ENCODE results near the gene WDR37.
"Not testable (repeated sequence)": the region's sequence is repeated elsewhere in the genome, so short reads cannot be mapped to it uniquely, and the experiment has no call there.

The WDR37 gene

DNA sequence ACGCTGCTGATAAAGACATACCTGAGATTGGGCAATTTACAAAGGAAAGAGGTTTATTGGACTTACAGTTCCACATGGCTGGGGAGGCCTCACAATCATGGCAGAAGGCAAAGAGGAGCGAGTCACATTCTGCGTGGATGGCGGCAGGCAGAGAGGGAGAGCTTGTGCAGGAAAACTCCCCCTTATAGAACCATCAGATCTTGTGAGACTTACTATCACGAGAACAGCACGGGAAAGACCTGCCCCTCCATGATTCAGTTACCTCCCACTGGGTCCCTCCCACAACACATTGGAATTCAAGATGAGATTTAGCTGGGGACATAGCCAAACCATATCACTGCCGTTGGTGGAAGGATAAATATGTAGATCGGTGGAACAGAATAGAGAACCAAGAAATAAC, 10.5 kb downstream of the WDR37 start:
- H2AFZ ChIP-seq (ENCODE audit: low read depth, low read length); H3K27me3 ChIP-seq (ENCODE audit: insufficient read depth, low read length); H3K9me3 ChIP-seq (ENCODE audit: low read length); H3K36me3 ChIP-seq (ENCODE audit: insufficient read depth, low read length); H3K4me3 ChIP-seq (ENCODE audit: low read length): not testable (repeated sequence)
- peaks cover 21% of the 10 kb centered on the region for H3K4me1 ChIP-seq (ENCODE audit: insufficient read depth, low read length)

- Histone ChIP-seq H3K9me3 (ENCODE audit: low read length) (no peaks in the 10 kb centered on the region), H3K4me1 (ENCODE audit: insufficient read depth, low read length) (peaks cover 15% of the 10 kb centered on the region), H3K36me3 (ENCODE audit: insufficient read depth, low read length) (peaks cover 15% of the 10 kb centered on the region), H3K27me3 (ENCODE audit: insufficient read depth, low read length) (no peaks in the 10 kb centered on the region), H3K4me3 (ENCODE audit: low read length) (no peak overlapping the region), H2AFZ (ENCODE audit: low read depth, low read length) (no peak overlapping the region)
These were observed 12.5 kb downstream of the WDR37 start for GRCh38 chr10:1068380-1069361.

DNA sequence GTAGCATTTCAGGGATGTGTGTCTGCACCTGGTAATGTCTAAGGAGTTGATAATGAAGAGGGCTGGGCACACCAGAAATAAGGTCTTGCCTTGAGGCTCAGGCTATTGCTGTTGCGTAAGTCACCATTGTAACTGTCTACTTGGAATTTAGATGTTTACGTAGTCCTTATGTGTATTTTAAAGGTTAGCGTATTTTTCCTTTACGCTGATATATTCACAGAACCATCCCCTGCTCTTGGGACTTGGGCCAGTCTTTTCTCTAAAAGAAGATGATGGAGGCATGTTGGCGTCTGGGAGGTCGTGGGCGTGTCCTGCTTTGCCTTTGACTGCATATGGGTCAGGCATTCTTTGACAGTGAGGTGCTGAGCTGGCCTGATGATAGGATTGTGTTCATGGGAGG, 14.7 kb downstream of the WDR37 start:
- Histone ChIP-seq H3K9me3 (ENCODE audit: low read length) (no peaks in the 10 kb centered on the region), H3K27me3 (ENCODE audit: insufficient read depth, low read length) (no peaks in the 10 kb centered on the region), H2AFZ (ENCODE audit: low read depth, low read length) (no peak overlapping the region), H3K4me1 (ENCODE audit: insufficient read depth, low read length) (no peaks in the 10 kb centered on the region), H3K36me3 (ENCODE audit: insufficient read depth, low read length) (peaks cover 22% of the 10 kb centered on the region), H3K4me3 (ENCODE audit: low read length) (no peak overlapping the region)

DNA sequence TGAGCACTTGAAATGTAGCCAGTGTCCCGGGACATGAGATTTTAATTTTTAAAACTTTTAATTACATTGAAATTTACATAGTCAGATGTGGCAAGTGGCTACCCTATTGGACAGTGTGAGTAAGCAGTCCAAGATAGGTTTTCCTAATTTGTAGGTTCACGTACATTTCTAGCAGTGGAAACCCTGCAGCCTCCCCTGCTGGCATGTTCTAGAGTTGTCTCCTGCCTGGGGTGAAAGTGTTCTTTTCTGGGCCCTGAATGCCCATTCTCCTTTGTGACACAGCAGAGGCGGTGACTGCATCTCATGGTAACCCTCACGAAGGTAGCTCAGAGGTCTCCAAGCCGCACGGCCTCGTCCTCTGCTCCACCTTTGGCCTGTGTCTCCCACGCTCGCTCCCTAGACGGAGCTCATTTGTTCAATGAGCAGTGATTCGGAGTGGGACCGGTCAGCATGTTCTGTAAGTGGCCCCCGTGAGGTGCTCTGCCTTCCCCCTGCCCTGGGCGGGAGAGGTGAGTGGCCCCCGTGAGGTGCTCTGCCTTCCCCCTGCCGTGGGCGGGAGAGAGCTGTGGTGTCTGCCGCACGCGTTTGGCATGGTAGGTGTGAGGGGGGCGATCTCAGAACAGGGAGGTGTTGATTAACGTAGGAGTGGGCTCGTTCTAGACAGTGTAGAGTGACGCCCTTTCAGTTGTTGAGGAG, 18.0 kb downstream of the WDR37 start:
- no peak overlapping the region for H2AFZ ChIP-seq (ENCODE audit: low read depth, low read length)
- H3K4me1 ChIP-seq (ENCODE audit: insufficient read depth, low read length) = no peaks in the 10 kb centered on the region
- H3K27me3 ChIP-seq (ENCODE audit: insufficient read depth, low read length) = no peaks in the 10 kb centered on the region
- no peaks in the 10 kb centered on the region for H3K9me3 ChIP-seq (ENCODE audit: low read length)
- H3K36me3 ChIP-seq (ENCODE audit: insufficient read depth, low read length) = peaks cover 29% of the 10 kb centered on the region
- no peak overlapping the region for H3K4me3 ChIP-seq (ENCODE audit: low read length)

GRCh38 chr10:1074748-1075308, 18.6 kb downstream of the WDR37 start:
- H3K27me3 ChIP-seq (ENCODE audit: insufficient read depth, low read length) = no peaks in the 10 kb centered on the region
- no peaks in the 10 kb centered on the region for H3K4me1 ChIP-seq (ENCODE audit: insufficient read depth, low read length)
- no peaks in the 10 kb centered on the region for H3K9me3 ChIP-seq (ENCODE audit: low read length)
- H3K36me3 ChIP-seq (ENCODE audit: insufficient read depth, low read length) = peaks cover 32% of the 10 kb centered on the region
- H2AFZ ChIP-seq (ENCODE audit: low read depth, low read length) = no peak overlapping the region
- H3K4me3 ChIP-seq (ENCODE audit: low read length) = no peak overlapping the region

DNA sequence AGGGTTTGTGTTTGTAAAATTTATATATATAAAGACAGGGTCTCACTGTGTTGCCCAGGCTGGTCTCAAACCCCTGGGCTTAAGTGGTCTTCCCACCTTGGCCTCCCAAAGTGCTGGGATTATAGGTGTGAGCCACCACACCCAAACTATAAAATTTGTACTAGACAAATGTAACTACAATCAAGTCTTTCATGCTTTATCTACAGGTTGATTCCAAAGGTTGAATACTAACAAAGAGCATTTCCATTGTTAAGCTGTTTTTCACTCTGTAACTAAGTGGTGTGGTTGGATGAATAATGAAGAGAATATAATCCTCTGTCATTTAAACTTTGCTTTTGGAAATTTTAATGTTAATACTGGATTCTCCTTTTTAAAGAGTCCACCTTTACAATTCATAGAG, 22.5 kb downstream of the WDR37 start:
- no peaks in the 10 kb centered on the region for H3K27me3 ChIP-seq (ENCODE audit: insufficient read depth, low read length)
- H3K36me3 ChIP-seq (ENCODE audit: insufficient read depth, low read length) = peaks cover 23% of the 10 kb centered on the region
- no peak overlapping the region for H3K4me3 ChIP-seq (ENCODE audit: low read length)
- H2AFZ ChIP-seq (ENCODE audit: low read depth, low read length) = no peak overlapping the region
- no peaks in the 10 kb centered on the region for H3K4me1 ChIP-seq (ENCODE audit: insufficient read depth, low read length)
- no peaks in the 10 kb centered on the region for H3K9me3 ChIP-seq (ENCODE audit: low read length)

DNA sequence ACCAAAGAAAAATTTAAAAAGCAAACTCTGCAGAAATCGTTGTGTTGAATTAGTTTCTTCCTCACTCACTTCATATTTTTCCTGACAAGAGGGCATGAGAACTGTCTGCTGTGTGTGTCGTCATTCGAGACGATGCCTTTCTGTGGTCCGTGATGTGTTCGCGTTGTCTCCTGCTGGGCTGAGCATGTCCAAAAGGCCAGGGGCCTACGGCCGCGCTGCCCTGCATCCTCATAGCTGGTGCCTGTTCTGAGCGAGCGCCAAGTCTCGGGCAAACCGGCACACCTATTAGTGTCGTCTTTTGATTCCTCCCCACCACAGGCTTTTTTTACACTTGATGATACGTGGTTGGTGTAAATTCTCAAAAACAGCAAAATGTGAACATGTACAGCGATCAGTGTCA, 27.4 kb downstream of the WDR37 start:
- Histone ChIP-seq H3K9me3 (ENCODE audit: low read length) (no peaks in the 10 kb centered on the region), H3K27me3 (ENCODE audit: insufficient read depth, low read length) (no peaks in the 10 kb centered on the region), H2AFZ (ENCODE audit: low read depth, low read length) (no peak overlapping the region), H3K4me1 (ENCODE audit: insufficient read depth, low read length) (no peaks in the 10 kb centered on the region), H3K36me3 (ENCODE audit: insufficient read depth, low read length) (peaks cover 58% of the 10 kb centered on the region), H3K4me3 (ENCODE audit: low read length) (no peak overlapping the region)

DNA sequence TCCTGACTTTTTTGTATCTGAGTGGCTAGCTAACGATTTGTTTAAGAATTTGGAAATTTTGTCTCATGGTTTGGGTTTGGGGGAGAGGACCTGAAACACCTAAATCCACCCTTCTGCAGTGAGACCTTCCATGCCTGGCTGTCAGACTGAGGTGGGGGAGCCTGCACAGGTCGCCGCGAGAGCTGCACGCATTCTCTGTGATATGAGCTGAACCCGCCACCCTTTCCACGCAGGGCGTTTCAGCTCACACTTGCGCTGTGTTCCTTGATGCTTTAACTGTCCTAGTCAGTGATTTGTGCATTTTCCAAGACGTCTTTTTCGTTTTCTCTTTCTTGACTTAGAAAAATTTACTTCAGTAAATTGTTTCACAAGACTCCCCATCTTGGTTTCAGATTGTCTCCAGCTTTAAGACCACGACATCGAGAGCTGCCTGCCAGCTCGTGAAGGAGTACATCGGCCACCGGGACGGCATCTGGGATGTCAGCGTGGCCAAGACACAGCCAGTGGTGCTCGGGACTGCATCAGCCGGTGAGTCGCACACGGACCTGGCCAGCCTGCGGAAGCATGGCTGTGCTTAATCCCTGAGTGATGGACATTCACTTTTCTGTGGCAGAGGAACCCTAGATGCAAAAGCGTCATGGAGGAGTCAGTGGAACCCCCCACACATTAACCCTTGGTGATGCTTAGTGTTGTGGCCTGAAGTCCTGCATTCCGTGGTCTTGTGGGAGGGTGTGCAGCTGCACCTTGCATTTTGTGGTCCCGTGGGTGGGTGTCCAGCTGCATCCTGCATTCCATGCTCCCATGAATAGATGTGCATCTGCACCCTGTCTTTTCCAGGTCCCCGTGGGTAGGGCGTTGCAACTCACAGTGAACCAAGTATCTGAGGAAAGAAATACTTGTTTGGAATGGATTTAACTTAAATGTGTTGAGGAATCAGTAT, 28.1 kb downstream of the WDR37 start:
- no peaks in the 10 kb centered on the region for H3K27me3 ChIP-seq (ENCODE audit: insufficient read depth, low read length)
- H2AFZ ChIP-seq (ENCODE audit: low read depth, low read length) = no peak overlapping the region
- no peaks in the 10 kb centered on the region for H3K9me3 ChIP-seq (ENCODE audit: low read length)
- H3K4me3 ChIP-seq (ENCODE audit: low read length) = no peak overlapping the region
- peaks cover 63% of the 10 kb centered on the region for H3K36me3 ChIP-seq (ENCODE audit: insufficient read depth, low read length)
- H3K4me1 ChIP-seq (ENCODE audit: insufficient read depth, low read length) = no peaks in the 10 kb centered on the region

GRCh38 chr10:1085258-1085657, 29.1 kb downstream of the WDR37 start:
- no peaks in the 10 kb centered on the region for H3K9me3 ChIP-seq (ENCODE audit: low read length)
- no peaks in the 10 kb centered on the region for H3K4me1 ChIP-seq (ENCODE audit: insufficient read depth, low read length)
- peaks cover 65% of the 10 kb centered on the region for H3K36me3 ChIP-seq (ENCODE audit: insufficient read depth, low read length)
- no peak overlapping the region for H3K4me3 ChIP-seq (ENCODE audit: low read length)
- H2AFZ ChIP-seq (ENCODE audit: low read depth, low read length) = no peak overlapping the region
- no peaks in the 10 kb centered on the region for H3K27me3 ChIP-seq (ENCODE audit: insufficient read depth, low read length)

- no peaks in the 10 kb centered on the region for H3K9me3 ChIP-seq (ENCODE audit: low read length)
These were observed 30.6 kb downstream of the WDR37 start for GRCh38 chr10:1086787-1087186.

GRCh38 chr10:1089017-1089689, 33.0 kb downstream of the WDR37 start:
- H3K4me1 ChIP-seq (ENCODE audit: insufficient read depth, low read length) = no peaks in the 10 kb centered on the region
- peaks cover 78% of the 10 kb centered on the region for H3K36me3 ChIP-seq (ENCODE audit: insufficient read depth, low read length)
- H3K27me3 ChIP-seq (ENCODE audit: insufficient read depth, low read length) = no peaks in the 10 kb centered on the region
- H3K9me3 ChIP-seq (ENCODE audit: low read length) = no peaks in the 10 kb centered on the region
- no peak overlapping the region for H2AFZ ChIP-seq (ENCODE audit: low read depth, low read length)
- H3K4me3 ChIP-seq (ENCODE audit: low read length) = no peak overlapping the region

More at GRCh38 chr10:1086787-1087186, 30.6 kb downstream of the WDR37 start:
- no peak overlapping the region for H3K4me3 ChIP-seq (ENCODE audit: low read length)
- H3K27me3 ChIP-seq (ENCODE audit: insufficient read depth, low read length) = no peaks in the 10 kb centered on the region
- H2AFZ ChIP-seq (ENCODE audit: low read depth, low read length) = no peak overlapping the region
- H3K4me1 ChIP-seq (ENCODE audit: insufficient read depth, low read length) = no peaks in the 10 kb centered on the region
- peaks cover 75% of the 10 kb centered on the region for H3K36me3 ChIP-seq (ENCODE audit: insufficient read depth, low read length)

- Histone ChIP-seq H3K36me3 (ENCODE audit: insufficient read depth, low read length) (peaks cover 72% of the 10 kb centered on the region), H3K27me3 (ENCODE audit: insufficient read depth, low read length) (no peaks in the 10 kb centered on the region), H2AFZ (ENCODE audit: low read depth, low read length) (no peak overlapping the region), H3K4me3 (ENCODE audit: low read length) (no peak overlapping the region), H3K9me3 (ENCODE audit: low read length) (no peaks in the 10 kb centered on the region), H3K4me1 (ENCODE audit: insufficient read depth, low read length) (no peaks in the 10 kb centered on the region)
These were observed 34.5 kb downstream of the WDR37 start for GRCh38 chr10:1090696-1091095.

Data from neuron (in vitro differentiated cells).